Stimulated activated CD4-positive, alpha-beta T cell treated with anti-CD3 and anti-CD28 coated beads, Interleukin-1b, Interleukin-23, amount 100 ng/mL, for 48 hours (primary cell): Measurements from ENCODE around the gene PGAP1.
"Not testable (repeated sequence)": the region's sequence is repeated elsewhere in the genome, so short reads cannot be mapped to it uniquely, and the experiment has no call there.

ENCODE experiments used
- DNase-seq: peaks from one replicate; pipeline ENCODE4 v3.0.0-alpha.2; 2020

Gene PGAP1

GRCh38 chr2:196941398-196942078, 15.0 kb upstream of the PGAP1 start:
- DNase-seq = no peak

GRCh38 chr2:196939371-196939770, 12.9 kb upstream of the PGAP1 start:
- no peak for DNase-seq

- DNase-seq = no peak
Measured at GRCh38 chr2:196935432-196935831, 8.9 kb upstream of the PGAP1 start.

- no peak for DNase-seq
Measured at GRCh38 chr2:196934672-196935071, 8.2 kb upstream of the PGAP1 start.

- no peak for DNase-seq
Measured at GRCh38 chr2:196931555-196931954, 5.0 kb upstream of the PGAP1 start.

- DNase-seq = peak; percentile 58
Measured at GRCh38 chr2:196927376-196928225, 1.1 kb upstream of the PGAP1 start.

GRCh38 chr2:196925768-196926561, 542 bp downstream of the PGAP1 start:
- DNase-seq = peak; percentile 21

- no peak for DNase-seq
Measured at GRCh38 chr2:196925051-196925767, 1.3 kb downstream of the PGAP1 start.

GRCh38 chr2:196924051-196924450, 2.5 kb downstream of the PGAP1 start:
- DNase-seq = no peak

GRCh38 chr2:196918927-196919326, 7.6 kb downstream of the PGAP1 start:
- DNase-seq = no peak

- no peak for DNase-seq
Measured at GRCh38 chr2:196917802-196918201, 8.7 kb downstream of the PGAP1 start.

- DNase-seq = no peak
Measured at GRCh38 chr2:196915507-196916189, 10.9 kb downstream of the PGAP1 start.

GRCh38 chr2:196914867-196915460, 11.5 kb downstream of the PGAP1 start:
- DNase-seq = no peak

- DNase-seq = no peak
Measured at GRCh38 chr2:196913691-196914090, 12.8 kb downstream of the PGAP1 start.

GRCh38 chr2:196905365-196905764, 21.1 kb downstream of the PGAP1 start:
- DNase-seq = not testable (repeated sequence)

- no peak for DNase-seq
Measured at GRCh38 chr2:196902828-196903227, 23.7 kb downstream of the PGAP1 start.

GRCh38 chr2:196900843-196901242, 25.7 kb downstream of the PGAP1 start:
- no peak for DNase-seq

GRCh38 chr2:196899976-196900375, 26.5 kb downstream of the PGAP1 start:
- DNase-seq = no peak

- no peak for DNase-seq
Measured at GRCh38 chr2:196891136-196891535, 35.4 kb downstream of the PGAP1 start.

- no peak for DNase-seq
Measured at GRCh38 chr2:196887431-196887830, 39.1 kb downstream of the PGAP1 start.

- no peak for DNase-seq
Measured at GRCh38 chr2:196884368-196884767, 42.1 kb downstream of the PGAP1 start.

- DNase-seq = no peak
Measured at GRCh38 chr2:196876364-196876763, 50.1 kb downstream of the PGAP1 start.
